Gastrocnemius medialis (tissue), 4 donors: ENCODE results near the gene UTF1.

Source experiments
- CTCF ChIP-seq, 5 experiments: fragments of 450-650 bp in 3 of 5; fragments of 200-600 bp in 2 of 5; sonication (generic) in 2 of 5; IDR thresholded peaks in 4 of 5; conservative IDR thresholded peaks in 1 of 5; 1 replicate in 4 of 5; 2 replicates in 1 of 5; pipeline ENCODE4 v1.5.1; 2016 to 2019; ENCODE audit warnings: antibody characterized with exemption in 5 of 5, mild to moderate bottlenecking in 3 of 5, moderate library complexity in 3 of 5
- POLR2A ChIP-seq, 2 donors: fragments of 450-650 bp; IDR thresholded peaks; one replicate each; pipeline ENCODE4 v1.6.1; 2017; ENCODE audit warnings: antibody characterized with exemption in 2 of 2, mild to moderate bottlenecking in 2 of 2, moderate library complexity in 2 of 2

- TF ChIP-seq CTCF (IDR thresholded peaks at IDR 0.05 in 4 of 5, conservative IDR thresholded peaks at IDR 0.05 in 1 of 5), result no peak
- TF ChIP-seq POLR2A (IDR thresholded peaks at IDR 0.05), result no peak
These were observed 563 bp upstream of the UTF1 start for GRCh38 chr10:133229265-133230043.
